GM12878 (cell line): Measurements from ENCODE around the gene ZNF627. TPM values are rescaled to one million over a fixed set of nuclear protein-coding genes. Genes with fewer than 3 reads are reported as not detected.
A peak's percentile ranks its signal among the peaks of the same experiment; 100 is the strongest.

Source experiments
- ATF7 ChIP-seq: fragments of 450-650 bp; IDR thresholded peaks from 2 replicates; pipeline ENCODE4 v1.6.1; 2016; ENCODE audit warnings: low read depth, mild to moderate bottlenecking
- CBX5 ChIP-seq: sonication (generic); IDR thresholded peaks from 2 replicates; pipeline ENCODE4 v1.6.1; 2016; ENCODE audit warnings: low read depth, moderate library complexity, mild to moderate bottlenecking, inconsistent platforms
- IKZF1 ChIP-seq: fragments of 450-650 bp; conservative IDR thresholded peaks from 2 replicates; pipeline ENCODE4 v1.6.1; 2017; ENCODE audit warnings: antibody characterized with exemption, mild to moderate bottlenecking
- KLF5 ChIP-seq: fragments of 450-650 bp; IDR thresholded peaks from 2 replicates; pipeline ENCODE4 v1.6.1; 2014; ENCODE audit warnings: mild to moderate bottlenecking; ENCODE audit not compliant: partially characterized antibody
- MEF2A ChIP-seq: IDR thresholded peaks from 2 replicates; pipeline ENCODE4 v1.6.1; 2011; ENCODE audit warnings: low read depth, mild to moderate bottlenecking, low read length, moderate library complexity; ENCODE audit not compliant: insufficient read depth
- POLR2A ChIP-seq: IDR thresholded peaks from 2 replicates; pipeline ENCODE4 v1.6.1; 2011; ENCODE audit warnings: low read depth, mild to moderate bottlenecking, low read length
- SIN3A ChIP-seq: IDR thresholded peaks from 2 replicates; pipeline ENCODE4 v1.6.1; 2012; ENCODE audit warnings: low read depth, low read length, improper control_type of control experiment
- SP1 ChIP-seq: IDR thresholded peaks from one replicate; pipeline ENCODE4 v1.6.1; 2011; ENCODE audit warnings: low read depth, low read length
- SUPT20H ChIP-seq: IDR thresholded peaks from 2 replicates; pipeline ENCODE4 v1.6.1; 2011; ENCODE audit warnings: low read depth, mild to moderate bottlenecking, low read length, moderate library complexity, borderline replicate concordance; ENCODE audit not compliant: control insufficient read depth
- TARDBP ChIP-seq: IDR thresholded peaks from 2 replicates; pipeline ENCODE4 v1.6.1; 2016; ENCODE audit warnings: borderline replicate concordance
- YBX1 ChIP-seq: fragments of 450-650 bp; IDR thresholded peaks from 2 replicates; pipeline ENCODE4 v1.6.1; 2016; ENCODE audit warnings: antibody characterized with exemption
- YY1 ChIP-seq: IDR thresholded peaks from 2 replicates; pipeline ENCODE4 v1.6.1; 2011; ENCODE audit warnings: low read depth, mild to moderate bottlenecking, low read length
- ZNF217 ChIP-seq: fragments of 450-650 bp; IDR thresholded peaks from 2 replicates; pipeline ENCODE4 v1.6.1; 2017; ENCODE audit warnings: antibody characterized with exemption, mild to moderate bottlenecking
- ZNF24 ChIP-seq: fragments of 450-650 bp; IDR thresholded peaks from 2 replicates; pipeline ENCODE4 v1.6.1; 2017; ENCODE audit warnings: antibody characterized with exemption, mild to moderate bottlenecking
- ZSCAN29 ChIP-seq: fragments of 450-650 bp; IDR thresholded peaks from 2 replicates; pipeline ENCODE4 v1.6.1; 2017; ENCODE audit warnings: mild to moderate bottlenecking, moderate library complexity
- polyA plus RNA-seq, 11 experiments: library from polyadenylated mRNA; depleted of rRNA in 4 of 11; unstranded in 6 of 11; stranded (reverse) in 5 of 11; fragments of >200 nt; fragmentation: Nextera tagmentation in 4 of 11; fragmentation: Illumina TruSeq in 1 of 11; extraction: Ambion mirVana in 4 of 11; extraction: Trizol in 1 of 11; gene quantifications; 1 replicate in 1 of 11; 2 replicates in 10 of 11; pipeline versions ENCODE4 v1.2.1 to v1.2.3, GENCODE V29; 2011 to 2016; ENCODE audit warnings: inconsistent platforms in 2 of 11, missing spikeins in 2 of 11, low read depth in 1 of 11
- total RNA-seq, 4 experiments: library from RNA; depleted of rRNA in 3 of 4; stranded (reverse); fragments of >200 nt in 3 of 4; fragmentation: Illumina TruSeq in 1 of 4; extraction: Trizol in 1 of 4; gene quantifications; 2 replicates each; pipeline versions ENCODE4 v1.2.1 to v1.2.3, GENCODE V29; 2013 to 2021
- TF ChIP-seq, protein P1 (sequence below): fragments of 450-650 bp; IDR thresholded peaks from 2 replicates; pipeline ENCODE4 v1.6.1; 2017; ENCODE audit warnings: mild to moderate bottlenecking, moderate library complexity
- TF ChIP-seq, protein P2 (sequence below): IDR thresholded peaks from 2 replicates; pipeline ENCODE4 v1.6.1; 2011; ENCODE audit warnings: borderline replicate concordance, low read depth, mild to moderate bottlenecking, moderate library complexity, mixed read lengths, low read length; ENCODE audit not compliant: insufficient read depth; ENCODE audit errors: extremely low read length
- TF ChIP-seq, protein P3 (sequence below): fragments of 450-650 bp; formaldehyde crosslinking; IDR thresholded peaks from 2 replicates; pipeline ENCODE4 v1.5.0; 2022; ENCODE audit warnings: mild to moderate bottlenecking, missing genetic modification characterization
- TF ChIP-seq, protein P4 (sequence below): fragments of 450-650 bp; IDR thresholded peaks from 2 replicates; pipeline ENCODE4 v1.6.1; 2017; ENCODE audit warnings: mild to moderate bottlenecking, moderate library complexity
- TF ChIP-seq, protein P5 (sequence below): IDR thresholded peaks from 2 replicates; pipeline ENCODE4 v1.6.1; 2011; ENCODE audit warnings: low read depth, mild to moderate bottlenecking, low read length, moderate library complexity, borderline replicate concordance; ENCODE audit errors: extremely low read depth

Gene ZNF627
- total and polyA plus RNA-seq, 10 of the 15 experiments (the other 5 are each of a cell fraction or from before 2014, with no cell fraction given), result 5.1 to 13.7 (median 10.2) TPM

DNA sequence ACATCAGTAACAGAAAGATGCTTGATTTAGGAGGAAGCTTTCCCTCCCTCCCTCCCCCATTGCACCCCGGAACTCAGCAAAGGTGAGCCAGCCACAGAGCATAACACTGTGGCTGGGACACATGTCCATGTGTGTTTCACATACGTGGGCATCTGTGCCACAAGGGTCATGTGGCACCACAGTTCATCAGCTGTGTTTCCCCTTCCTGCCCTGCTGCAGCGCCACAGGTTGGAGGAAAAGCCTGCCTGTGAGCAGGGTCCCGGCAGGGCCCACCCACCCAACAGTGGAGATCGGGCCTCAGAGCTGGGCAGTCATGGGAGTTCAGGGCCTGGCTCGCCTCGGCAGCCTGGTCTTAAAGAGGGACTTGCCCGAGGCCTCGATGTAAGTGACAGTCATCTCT is 22.6 kb upstream of the ZNF627 start (continued):
- TF ChIP-seq, protein P1, sequence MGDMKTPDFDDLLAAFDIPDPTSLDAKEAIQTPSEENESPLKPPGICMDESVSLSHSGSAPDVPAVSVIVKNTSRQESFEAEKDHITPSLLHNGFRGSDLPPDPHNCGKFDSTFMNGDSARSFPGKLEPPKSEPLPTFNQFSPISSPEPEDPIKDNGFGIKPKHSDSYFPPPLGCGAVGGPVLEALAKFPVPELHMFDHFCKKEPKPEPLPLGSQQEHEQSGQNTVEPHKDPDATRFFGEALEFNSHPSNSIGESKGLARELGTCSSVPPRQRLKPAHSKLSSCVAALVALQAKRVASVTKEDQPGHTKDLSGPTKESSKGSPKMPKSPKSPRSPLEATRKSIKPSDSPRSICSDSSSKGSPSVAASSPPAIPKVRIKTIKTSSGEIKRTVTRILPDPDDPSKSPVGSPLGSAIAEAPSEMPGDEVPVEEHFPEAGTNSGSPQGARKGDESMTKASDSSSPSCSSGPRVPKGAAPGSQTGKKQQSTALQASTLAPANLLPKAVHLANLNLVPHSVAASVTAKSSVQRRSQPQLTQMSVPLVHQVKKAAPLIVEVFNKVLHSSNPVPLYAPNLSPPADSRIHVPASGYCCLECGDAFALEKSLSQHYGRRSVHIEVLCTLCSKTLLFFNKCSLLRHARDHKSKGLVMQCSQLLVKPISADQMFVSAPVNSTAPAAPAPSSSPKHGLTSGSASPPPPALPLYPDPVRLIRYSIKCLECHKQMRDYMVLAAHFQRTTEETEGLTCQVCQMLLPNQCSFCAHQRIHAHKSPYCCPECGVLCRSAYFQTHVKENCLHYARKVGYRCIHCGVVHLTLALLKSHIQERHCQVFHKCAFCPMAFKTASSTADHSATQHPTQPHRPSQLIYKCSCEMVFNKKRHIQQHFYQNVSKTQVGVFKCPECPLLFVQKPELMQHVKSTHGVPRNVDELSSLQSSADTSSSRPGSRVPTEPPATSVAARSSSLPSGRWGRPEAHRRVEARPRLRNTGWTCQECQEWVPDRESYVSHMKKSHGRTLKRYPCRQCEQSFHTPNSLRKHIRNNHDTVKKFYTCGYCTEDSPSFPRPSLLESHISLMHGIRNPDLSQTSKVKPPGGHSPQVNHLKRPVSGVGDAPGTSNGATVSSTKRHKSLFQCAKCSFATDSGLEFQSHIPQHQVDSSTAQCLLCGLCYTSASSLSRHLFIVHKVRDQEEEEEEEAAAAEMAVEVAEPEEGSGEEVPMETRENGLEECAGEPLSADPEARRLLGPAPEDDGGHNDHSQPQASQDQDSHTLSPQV, result no peak
- TF ChIP-seq ATF7 (no peak), TARDBP (no peak), ZNF217 (no peak), YY1 (no peak), ZNF24 (no peak), IKZF1 (peak; percentile 56), KLF5 (no peak), SIN3A (no peak), SUPT20H (no peak), MEF2A (no peak), POLR2A (no peak), YBX1 (no peak), ZSCAN29 (no peak), SP1 (peak; percentile 58), CBX5 (no peak)
- TF ChIP-seq, protein P2, sequence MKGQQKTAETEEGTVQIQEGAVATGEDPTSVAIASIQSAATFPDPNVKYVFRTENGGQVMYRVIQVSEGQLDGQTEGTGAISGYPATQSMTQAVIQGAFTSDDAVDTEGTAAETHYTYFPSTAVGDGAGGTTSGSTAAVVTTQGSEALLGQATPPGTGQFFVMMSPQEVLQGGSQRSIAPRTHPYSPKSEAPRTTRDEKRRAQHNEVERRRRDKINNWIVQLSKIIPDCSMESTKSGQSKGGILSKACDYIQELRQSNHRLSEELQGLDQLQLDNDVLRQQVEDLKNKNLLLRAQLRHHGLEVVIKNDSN, result peak; percentile 37
- TF ChIP-seq, protein P3, sequence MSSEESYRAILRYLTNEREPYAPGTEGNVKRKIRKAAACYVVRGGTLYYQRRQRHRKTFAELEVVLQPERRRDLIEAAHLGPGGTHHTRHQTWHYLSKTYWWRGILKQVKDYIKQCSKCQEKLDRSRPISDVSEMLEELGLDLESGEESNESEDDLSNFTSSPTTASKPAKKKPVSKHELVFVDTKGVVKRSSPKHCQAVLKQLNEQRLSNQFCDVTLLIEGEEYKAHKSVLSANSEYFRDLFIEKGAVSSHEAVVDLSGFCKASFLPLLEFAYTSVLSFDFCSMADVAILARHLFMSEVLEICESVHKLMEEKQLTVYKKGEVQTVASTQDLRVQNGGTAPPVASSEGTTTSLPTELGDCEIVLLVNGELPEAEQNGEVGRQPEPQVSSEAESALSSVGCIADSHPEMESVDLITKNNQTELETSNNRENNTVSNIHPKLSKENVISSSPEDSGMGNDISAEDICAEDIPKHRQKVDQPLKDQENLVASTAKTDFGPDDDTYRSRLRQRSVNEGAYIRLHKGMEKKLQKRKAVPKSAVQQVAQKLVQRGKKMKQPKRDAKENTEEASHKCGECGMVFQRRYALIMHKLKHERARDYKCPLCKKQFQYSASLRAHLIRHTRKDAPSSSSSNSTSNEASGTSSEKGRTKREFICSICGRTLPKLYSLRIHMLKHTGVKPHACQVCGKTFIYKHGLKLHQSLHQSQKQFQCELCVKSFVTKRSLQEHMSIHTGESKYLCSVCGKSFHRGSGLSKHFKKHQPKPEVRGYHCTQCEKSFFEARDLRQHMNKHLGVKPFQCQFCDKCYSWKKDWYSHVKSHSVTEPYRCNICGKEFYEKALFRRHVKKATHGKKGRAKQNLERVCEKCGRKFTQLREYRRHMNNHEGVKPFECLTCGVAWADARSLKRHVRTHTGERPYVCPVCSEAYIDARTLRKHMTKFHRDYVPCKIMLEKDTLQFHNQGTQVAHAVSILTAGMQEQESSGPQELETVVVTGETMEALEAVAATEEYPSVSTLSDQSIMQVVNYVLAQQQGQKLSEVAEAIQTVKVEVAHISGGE, result no peak
- TF ChIP-seq, protein P4, sequence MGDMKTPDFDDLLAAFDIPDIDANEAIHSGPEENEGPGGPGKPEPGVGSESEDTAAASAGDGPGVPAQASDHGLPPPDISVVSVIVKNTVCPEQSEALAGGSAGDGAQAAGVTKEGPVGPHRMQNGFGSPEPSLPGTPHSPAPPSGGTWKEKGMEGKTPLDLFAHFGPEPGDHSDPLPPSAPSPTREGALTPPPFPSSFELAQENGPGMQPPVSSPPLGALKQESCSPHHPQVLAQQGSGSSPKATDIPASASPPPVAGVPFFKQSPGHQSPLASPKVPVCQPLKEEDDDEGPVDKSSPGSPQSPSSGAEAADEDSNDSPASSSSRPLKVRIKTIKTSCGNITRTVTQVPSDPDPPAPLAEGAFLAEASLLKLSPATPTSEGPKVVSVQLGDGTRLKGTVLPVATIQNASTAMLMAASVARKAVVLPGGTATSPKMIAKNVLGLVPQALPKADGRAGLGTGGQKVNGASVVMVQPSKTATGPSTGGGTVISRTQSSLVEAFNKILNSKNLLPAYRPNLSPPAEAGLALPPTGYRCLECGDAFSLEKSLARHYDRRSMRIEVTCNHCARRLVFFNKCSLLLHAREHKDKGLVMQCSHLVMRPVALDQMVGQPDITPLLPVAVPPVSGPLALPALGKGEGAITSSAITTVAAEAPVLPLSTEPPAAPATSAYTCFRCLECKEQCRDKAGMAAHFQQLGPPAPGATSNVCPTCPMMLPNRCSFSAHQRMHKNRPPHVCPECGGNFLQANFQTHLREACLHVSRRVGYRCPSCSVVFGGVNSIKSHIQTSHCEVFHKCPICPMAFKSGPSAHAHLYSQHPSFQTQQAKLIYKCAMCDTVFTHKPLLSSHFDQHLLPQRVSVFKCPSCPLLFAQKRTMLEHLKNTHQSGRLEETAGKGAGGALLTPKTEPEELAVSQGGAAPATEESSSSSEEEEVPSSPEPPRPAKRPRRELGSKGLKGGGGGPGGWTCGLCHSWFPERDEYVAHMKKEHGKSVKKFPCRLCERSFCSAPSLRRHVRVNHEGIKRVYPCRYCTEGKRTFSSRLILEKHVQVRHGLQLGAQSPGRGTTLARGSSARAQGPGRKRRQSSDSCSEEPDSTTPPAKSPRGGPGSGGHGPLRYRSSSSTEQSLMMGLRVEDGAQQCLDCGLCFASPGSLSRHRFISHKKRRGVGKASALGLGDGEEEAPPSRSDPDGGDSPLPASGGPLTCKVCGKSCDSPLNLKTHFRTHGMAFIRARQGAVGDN, result peak; percentile 75
- TF ChIP-seq, protein P5, sequence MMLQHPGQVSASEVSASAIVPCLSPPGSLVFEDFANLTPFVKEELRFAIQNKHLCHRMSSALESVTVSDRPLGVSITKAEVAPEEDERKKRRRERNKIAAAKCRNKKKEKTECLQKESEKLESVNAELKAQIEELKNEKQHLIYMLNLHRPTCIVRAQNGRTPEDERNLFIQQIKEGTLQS, result no peak
